Activated CD4-positive, alpha-beta T cell treated with anti-CD3 and anti-CD28 coated beads, Interleukin-2, amount 50 U/mL, for 16 hours (primary cell): ENCODE results near the gene TPCN1.
"Not testable (repeated sequence)": the region's sequence is repeated elsewhere in the genome, so short reads cannot be mapped to it uniquely, and the experiment has no call there.

ENCODE experiments used
- DNase-seq: peaks from one replicate; pipeline ENCODE4 v3.0.0-alpha.2; 2020

TPCN1 gene

GRCh38 chr12:113197518-113198077, 23.7 kb upstream of the TPCN1 start:
- no peak for DNase-seq

DNA sequence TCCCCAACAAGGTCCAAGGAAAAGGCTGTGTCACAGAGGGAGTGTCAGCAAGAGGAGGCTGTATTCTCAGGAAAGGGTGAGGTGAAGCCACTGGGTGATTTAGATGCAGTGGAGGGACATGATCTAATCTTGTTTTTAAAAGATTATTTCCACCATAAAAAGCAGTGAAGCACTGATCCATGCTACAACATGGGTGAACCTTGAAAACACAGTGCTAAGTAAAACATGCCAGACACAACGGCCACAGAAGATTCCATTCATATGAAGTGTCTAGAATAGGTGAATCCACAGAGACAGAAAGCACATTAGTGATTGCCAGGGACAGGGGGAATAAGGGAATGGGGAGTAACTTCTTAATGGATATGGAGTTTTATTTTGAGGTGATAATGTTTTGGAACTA, 23.0 kb upstream of the TPCN1 start:
- no peak for DNase-seq

DNA sequence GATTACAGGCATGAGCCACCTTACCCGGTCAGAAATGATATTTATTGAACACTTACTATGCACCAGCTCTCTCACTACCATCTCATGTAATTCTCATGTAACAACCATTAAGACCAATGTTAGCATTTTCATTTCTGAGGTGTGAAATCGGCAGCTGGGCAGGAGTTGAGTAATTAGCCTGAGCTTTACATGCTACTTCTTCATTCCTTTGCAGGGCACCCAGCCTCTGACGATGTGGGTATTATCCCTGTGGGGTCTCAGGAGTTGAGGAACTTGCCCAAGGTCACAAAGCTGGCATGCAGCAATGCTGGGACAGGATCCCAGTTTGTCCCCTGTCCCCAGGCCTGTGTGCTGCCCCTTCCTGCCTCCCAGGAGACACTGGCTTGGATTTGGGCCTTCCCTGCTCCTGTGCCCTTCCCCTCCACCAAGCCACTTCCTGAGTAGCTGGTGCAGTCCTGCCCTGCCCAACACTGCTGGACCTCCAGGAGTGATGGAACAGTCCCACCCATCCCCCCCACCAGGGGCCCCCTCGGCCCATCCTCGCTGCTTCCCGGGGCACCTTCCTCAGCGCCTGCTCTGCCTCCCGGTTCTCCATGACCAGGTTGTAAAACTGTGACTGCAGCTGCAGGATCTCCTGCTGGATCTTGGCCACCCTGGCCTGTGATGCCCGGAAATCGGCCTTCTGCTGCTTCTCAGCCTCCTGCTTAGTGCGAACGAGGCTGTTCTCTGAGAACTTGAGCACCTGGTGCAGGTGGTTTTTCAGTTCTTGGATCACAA, 21.1 kb upstream of the TPCN1 start:
- no peak for DNase-seq

DNA sequence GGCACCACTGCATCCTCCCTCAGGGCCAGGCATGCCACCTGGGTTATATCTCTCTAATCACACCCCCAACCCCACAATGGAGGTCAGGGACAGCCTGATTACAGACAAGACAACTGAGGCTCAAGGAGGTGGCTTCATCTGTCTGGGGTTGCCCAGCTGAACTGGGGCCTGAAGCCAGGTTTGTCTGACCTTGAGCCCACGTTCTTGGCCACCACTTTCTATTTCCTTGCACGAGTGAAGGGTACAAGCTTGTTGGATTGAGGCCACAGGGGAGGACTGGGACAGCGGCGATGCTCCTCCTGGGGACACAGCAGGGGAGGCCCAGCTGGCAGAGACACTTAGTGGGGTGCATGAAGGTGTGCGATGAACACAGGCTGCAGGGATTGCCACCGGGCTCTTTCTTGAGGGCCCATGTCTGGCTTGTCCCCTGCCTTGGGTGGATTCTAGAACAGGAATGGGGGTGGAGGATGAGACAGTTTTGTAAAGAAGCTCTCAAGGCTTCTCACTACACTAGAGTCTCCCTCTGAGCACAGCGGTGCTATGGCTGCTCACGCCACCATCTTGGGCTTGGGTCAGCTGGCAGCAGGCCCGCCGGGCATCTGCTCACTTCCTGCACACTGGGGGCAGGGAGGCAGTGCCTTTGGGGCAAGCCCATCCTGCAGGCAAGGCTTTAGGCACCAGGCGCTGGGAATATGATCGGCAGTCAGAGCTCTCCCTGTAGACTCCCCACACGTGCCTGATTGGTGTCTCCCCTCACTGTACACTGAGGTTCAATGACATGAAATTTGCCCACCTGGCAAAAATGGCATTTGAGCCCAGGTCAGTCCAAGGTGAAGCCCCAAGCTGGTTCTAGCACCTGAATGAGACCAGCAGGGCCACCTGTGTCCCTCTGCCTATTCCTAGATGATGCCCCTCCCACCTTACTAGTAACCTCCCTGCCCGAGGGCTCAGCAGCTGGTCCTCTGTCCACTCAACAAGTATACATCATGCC, 19.8 kb upstream of the TPCN1 start:
- no peak for DNase-seq

DNA sequence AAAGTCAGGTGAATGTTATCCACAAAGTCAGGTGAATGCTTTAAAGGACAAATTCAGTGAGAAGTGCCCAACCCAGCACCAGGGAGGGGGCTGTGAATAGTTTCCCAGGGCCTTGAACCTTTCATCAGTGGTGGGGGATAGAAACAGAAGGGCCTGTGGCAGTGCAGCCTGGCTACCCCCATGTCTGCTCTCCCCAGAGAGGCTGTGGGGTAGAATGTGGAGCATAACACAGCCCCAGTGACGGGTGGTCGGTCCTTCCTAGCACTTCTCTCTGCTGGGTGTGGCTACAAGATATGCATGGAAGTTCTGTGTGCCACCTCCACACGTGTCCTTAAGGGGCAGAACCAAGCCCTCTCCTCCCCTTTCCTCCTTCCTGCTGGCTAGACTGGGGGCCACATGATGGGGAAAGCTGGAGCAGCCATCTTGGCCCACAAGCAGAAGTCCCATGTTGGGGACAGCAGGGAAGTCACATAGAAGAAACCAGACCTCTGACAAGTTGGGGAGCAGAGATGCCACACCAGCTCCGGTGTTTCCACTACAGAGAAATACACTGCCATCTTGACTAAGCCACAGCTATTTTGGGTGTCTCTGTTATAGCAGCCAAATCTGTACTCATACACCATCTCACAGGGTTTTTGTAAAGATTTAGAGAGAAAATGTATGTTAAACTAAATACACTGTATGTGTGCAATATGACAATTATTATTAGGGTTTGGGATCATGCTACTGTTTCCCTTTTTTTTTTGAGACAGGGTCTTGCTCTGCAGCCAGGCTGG, 18.8 kb upstream of the TPCN1 start:
- DNase-seq = no peak

DNA sequence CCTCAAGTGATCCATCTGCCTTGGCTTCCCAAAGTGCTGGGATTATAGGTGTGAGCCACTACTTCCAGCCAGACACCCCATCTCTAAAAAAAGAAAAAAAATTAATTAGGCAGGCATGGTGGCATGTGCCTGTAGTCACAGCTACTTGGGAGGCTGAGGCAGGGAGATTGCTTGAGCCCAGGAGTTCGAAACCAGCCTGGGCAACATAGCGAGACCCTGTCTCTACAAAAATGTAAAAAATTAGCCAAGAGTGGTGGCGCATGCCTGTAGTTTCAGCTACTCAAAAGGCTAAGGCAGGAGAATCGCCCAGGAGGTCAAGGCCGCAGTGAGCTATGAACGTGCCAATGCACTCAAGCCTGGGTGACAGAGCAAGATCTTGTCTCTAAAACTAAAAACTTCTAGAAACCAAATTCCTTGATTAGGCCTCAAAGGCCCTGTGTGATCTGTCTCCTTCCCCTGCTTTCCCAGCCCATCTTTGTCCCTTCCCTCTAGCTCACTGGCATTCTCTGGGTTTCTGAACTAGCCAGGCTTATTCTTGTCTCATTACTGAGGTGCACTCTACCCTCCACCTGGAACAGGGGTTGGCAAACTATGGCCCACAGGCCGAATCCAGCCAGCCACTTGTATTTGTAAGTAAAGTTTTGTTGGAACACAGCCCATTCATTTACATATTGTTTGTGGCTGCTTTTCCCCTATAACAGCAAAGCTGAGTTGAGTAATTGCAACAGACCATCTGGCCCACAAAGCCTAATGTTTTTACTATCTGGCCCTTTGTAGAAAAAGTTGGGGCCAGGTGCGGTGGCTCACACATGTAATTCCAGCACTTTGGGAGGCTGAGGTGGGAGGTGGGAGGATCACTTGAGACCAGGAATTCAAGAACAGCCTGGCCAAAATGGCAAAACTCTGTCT, 17.2 kb upstream of the TPCN1 start:
- DNase-seq = peak; percentile 10

DNA sequence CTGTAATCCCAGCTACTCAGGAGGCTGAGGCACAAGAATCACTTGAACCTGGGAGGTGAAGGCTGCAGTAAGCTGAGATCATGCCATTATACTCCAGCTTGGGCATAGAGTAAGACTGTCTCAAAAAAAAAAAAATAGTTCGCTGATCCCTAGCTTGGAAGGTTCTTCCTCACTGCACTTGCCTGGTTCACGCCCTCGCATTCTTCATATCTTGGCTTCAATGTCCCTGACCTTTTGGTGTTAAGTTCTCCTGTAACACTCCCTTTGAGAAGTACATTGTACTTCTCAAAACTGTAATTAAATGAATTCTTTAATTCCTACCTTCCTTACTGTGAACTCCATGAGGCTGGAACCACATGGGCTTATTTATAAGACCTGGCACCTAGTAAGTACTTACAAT, 16.5 kb upstream of the TPCN1 start:
- no peak for DNase-seq

- not testable (repeated sequence) for DNase-seq
These were observed 14.5 kb upstream of the TPCN1 start for GRCh38 chr12:113206802-113207201.

- peak; percentile 10 for DNase-seq
These were observed 13.6 kb upstream of the TPCN1 start for GRCh38 chr12:113207613-113208040.

DNA sequence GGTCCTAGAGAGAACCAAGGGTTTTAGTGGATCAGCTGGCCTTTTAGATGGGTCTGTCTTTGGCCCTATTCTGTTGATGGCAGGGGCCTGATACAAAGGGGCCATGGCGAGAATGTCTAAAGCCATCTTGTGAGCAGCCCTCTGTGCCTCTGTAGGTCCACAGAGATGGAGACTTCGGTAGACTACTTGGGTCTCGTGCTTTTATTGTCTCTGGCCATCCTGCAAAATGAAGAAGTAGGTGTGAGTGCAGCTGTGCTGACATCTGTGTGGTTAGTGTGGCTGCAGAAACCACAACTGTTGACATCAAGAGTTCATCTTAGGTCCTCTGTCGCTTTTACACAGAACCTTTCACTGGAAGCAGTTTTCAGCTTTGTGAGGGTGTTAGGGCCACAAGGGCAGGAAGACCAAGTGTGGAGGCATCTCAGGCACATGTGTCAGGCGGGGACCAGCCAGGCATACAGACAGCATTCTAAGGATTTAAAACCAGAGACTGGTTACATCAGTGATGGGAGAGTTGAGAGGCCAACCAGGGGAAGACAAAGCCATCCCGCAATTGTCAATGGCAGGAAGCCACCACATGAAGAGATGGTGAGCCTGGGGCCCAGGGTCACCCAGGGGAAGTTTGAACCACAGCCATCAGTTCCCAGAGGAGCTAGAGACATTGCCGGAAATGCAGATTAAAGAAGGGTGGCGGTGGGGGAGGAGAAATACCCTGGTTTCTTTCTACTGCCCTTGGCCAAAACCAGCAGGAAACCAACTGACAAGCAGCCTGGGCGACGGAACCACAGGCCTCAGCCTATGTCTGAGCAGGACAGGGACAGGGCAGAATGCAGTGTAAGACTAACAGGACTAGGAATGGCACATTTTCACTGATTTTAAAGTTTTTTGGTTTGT, 13.0 kb upstream of the TPCN1 start:
- DNase-seq = peak; percentile 85

DNA sequence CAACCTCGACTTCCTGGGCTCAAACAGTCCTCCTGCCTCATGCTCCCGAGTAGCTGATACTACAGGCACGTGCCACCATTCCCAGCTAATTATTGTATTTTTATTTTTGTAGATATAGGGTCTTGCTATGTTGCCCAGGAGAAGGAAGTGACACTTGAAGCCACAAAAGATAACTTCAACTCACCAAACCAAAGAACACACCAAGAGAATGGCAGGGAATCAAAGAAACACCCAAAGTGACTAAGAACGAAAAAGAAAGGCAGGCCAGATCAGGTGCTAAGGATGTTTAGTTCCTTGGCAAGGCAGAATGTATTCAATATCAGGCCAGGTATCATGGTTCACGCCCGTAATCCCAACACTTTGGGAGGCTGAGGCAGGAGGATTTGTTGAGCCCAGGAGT, 10.1 kb upstream of the TPCN1 start:
- DNase-seq = peak; percentile 45

GRCh38 chr12:113214895-113215400, 6.3 kb upstream of the TPCN1 start:
- peak; percentile 38 for DNase-seq

DNA sequence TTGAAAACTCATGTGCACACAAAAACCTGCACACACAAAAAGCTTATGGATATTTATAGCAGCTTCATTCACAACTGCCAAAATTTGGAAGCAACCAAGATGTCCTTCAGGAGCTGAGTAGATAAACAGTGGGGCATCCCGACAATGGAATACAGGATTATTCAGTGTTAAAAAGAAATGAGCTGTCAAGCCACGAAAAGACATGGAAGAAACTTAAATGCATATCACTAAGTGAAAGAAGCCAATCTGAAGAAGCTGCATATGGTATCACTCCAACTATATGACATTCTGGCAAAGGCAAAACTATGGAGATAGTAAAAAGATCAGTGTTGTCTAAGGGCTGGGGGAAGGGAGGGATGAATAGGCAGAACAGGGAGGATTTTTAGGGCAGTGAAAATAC, 5.2 kb upstream of the TPCN1 start:
- DNase-seq = no peak

DNA sequence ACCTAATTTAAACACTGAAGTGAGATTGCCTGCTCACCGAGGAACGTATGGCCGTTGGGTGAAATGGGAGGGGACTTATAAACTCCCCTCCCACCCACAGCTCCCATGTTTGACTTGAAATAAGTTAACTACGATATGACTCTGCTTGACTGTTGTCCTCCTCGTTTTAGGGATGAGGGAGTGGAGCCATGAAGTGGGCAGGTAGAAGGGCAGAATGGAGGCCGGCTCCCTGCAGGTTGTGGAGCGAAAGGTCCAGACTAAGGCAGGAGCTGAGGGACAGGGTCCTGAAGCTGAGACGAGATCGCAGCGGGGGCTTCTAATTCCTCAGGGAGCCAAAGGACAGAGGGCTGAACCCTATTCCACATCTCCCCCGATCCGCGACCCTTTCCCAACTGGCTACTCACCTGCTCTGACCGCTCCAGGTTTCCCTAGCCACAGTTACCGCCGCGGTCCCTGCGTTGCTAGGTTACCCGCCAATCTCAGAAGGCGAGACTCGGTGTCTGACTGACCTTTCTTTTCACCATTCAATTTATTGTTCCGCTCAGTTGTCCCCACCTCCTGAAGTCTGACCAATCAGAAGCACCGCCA, 577 bp upstream of the TPCN1 start:
- peak; percentile 11 for DNase-seq

- peak; percentile 40 for DNase-seq
These were observed 899 bp downstream of the TPCN1 start for GRCh38 chr12:113221997-113222729.

- DNase-seq = peak; percentile 23
These were observed 1.7 kb downstream of the TPCN1 start for GRCh38 chr12:113222730-113223531.

DNA sequence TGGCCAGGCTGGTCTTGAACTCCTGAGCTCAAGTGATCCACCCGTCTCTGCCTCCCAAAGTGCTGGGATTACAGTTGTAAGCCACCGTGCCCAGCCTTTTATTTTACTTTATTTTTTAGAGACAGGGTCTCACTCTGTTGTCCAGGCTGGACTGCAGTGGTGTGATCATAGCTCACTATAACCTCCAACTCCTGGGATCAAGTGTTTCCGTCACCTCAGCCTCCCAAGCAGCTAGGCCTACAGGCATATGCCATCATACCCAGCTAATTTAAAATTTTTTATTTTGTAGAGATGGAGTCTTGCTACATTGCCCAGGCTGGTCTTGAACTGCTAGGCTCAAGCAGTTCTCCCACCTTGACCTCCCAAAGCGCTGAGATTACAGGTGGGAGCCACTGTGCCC, 3.7 kb downstream of the TPCN1 start:
- no peak for DNase-seq
